ENCODE results near the gene PKD2.

Gene PKD2

GRCh38 chr4:88091378-88091777, 83.9 kb downstream of the PKD2 start:
- no peak overlapping the region for H3K4me3 ChIP-seq (ENCODE audit: low read depth, low read length)
- no peaks in the 10 kb centered on the region for H3K9me3 ChIP-seq
- H3K4me1 ChIP-seq = no peaks in the 10 kb centered on the region
- TF ChIP-seq, protein P1, sequence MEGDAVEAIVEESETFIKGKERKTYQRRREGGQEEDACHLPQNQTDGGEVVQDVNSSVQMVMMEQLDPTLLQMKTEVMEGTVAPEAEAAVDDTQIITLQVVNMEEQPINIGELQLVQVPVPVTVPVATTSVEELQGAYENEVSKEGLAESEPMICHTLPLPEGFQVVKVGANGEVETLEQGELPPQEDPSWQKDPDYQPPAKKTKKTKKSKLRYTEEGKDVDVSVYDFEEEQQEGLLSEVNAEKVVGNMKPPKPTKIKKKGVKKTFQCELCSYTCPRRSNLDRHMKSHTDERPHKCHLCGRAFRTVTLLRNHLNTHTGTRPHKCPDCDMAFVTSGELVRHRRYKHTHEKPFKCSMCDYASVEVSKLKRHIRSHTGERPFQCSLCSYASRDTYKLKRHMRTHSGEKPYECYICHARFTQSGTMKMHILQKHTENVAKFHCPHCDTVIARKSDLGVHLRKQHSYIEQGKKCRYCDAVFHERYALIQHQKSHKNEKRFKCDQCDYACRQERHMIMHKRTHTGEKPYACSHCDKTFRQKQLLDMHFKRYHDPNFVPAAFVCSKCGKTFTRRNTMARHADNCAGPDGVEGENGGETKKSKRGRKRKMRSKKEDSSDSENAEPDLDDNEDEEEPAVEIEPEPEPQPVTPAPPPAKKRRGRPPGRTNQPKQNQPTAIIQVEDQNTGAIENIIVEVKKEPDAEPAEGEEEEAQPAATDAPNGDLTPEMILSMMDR (IDR thresholded peaks at IDR 0.05; ENCODE audit: low read depth, low read length) = no peak
- DNase-seq = no peak
- no peaks in the 10 kb centered on the region for H3K36me3 ChIP-seq
- peaks cover 26% of the 10 kb centered on the region for H3K27me3 ChIP-seq

DNA sequence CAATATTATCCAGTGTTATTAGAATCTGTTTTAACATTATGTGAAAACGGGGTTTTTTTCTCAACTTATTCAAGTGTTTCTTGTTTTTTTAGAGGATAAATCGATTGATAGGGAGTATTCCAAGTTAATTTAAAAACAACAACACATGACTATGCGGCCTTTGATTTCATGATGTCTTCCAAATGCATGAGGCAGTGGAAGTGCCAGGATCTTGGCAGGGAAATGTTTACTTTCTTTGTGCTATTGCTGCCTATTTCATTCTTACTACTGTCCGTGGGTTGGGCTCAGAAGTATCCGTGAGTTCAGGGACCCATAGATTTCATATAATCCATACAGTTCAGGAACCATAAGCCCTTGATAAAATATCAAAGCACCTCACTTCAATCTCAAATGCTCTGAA, 86.4 kb downstream of the PKD2 start:
- DNase-seq = no peak

GRCh38 chr4:88097301-88097700, 89.9 kb downstream of the PKD2 start:
- no peak overlapping the region for H3K4me3 ChIP-seq (ENCODE audit: low read depth, low read length)
- no peaks in the 10 kb centered on the region for H3K9me3 ChIP-seq
- TF ChIP-seq, protein P1 (IDR thresholded peaks at IDR 0.05; ENCODE audit: low read depth, low read length) = no peak
- no peak for DNase-seq
- no peaks in the 10 kb centered on the region for H3K36me3 ChIP-seq
- H3K4me1 ChIP-seq = no peaks in the 10 kb centered on the region
- peaks cover 44% of the 10 kb centered on the region for H3K27me3 ChIP-seq

More for the DNA sequence above, 86.4 kb downstream of the PKD2 start:
- Histone ChIP-seq H3K9me3 (no peaks in the 10 kb centered on the region), H3K36me3 (no peaks in the 10 kb centered on the region), H3K4me1 (no peaks in the 10 kb centered on the region), H3K4me3 (ENCODE audit: low read depth, low read length) (no peak overlapping the region), H3K27me3 (peaks cover 38% of the 10 kb centered on the region)
- TF ChIP-seq, protein P1 (IDR thresholded peaks at IDR 0.05; ENCODE audit: low read depth, low read length) = no peak

GRCh38 chr4:88097781-88098180, 90.3 kb downstream of the PKD2 start:
- TF ChIP-seq, protein P1 (IDR thresholded peaks at IDR 0.05; ENCODE audit: low read depth, low read length) = no peak
- Histone ChIP-seq H3K9me3 (no peaks in the 10 kb centered on the region), H3K27me3 (peaks cover 44% of the 10 kb centered on the region), H3K36me3 (no peaks in the 10 kb centered on the region), H3K4me3 (ENCODE audit: low read depth, low read length) (no peak overlapping the region), H3K4me1 (no peaks in the 10 kb centered on the region)
- DNase-seq = no peak

GRCh38 chr4:88098993-88099752, 91.7 kb downstream of the PKD2 start:
- H3K36me3 ChIP-seq = no peaks in the 10 kb centered on the region
- H3K4me3 ChIP-seq (ENCODE audit: low read depth, low read length) = no peak overlapping the region
- DNase-seq = no peak
- TF ChIP-seq, protein P1 (IDR thresholded peaks at IDR 0.05; ENCODE audit: low read depth, low read length) = no peak
- H3K9me3 ChIP-seq = no peaks in the 10 kb centered on the region
- H3K4me1 ChIP-seq = peaks cover 1% of the 10 kb centered on the region; the same call in 1 of the 2 replicates
- H3K27me3 ChIP-seq = peaks cover 44% of the 10 kb centered on the region

GRCh38 chr4:88101165-88101564, 93.7 kb downstream of the PKD2 start:
- no peak for DNase-seq
- H3K4me3 ChIP-seq (ENCODE audit: low read depth, low read length) = no peak overlapping the region
- H3K27me3 ChIP-seq = peaks cover 24% of the 10 kb centered on the region
- H3K4me1 ChIP-seq = peaks cover 4% of the 10 kb centered on the region
- TF ChIP-seq, protein P1 (IDR thresholded peaks at IDR 0.05; ENCODE audit: low read depth, low read length) = no peak
- H3K36me3 ChIP-seq = no peaks in the 10 kb centered on the region
- no peaks in the 10 kb centered on the region for H3K9me3 ChIP-seq
